Neural cell (in vitro differentiated cells): ENCODE data around the gene B3GALNT2. TPM values are rescaled to one million over a fixed set of nuclear protein-coding genes. Genes with fewer than 3 reads are reported as not detected.

ENCODE experiments used
- H2AFZ ChIP-seq: fragments of 200-600, 300-800 bp; sonication (generic), shearing (Covaris generic); 2 replicates; pipeline ENCODE4 v1.6.0; 2014; ENCODE audit warnings: low read depth, mild to moderate bottlenecking, antibody characterized with exemption, low read length, moderate library complexity
- H3F3A ChIP-seq: fragments of 200-600 bp; shearing (Covaris generic); 2 replicates; pipeline ENCODE4 v1.6.1; 2016; ENCODE audit warnings: mild to moderate bottlenecking, moderate library complexity, mixed read lengths, antibody characterized with exemption, low read length; ENCODE audit not compliant: insufficient read depth, poor library complexity, severe bottlenecking
- H3K27ac ChIP-seq: fragments of 200-600, 300-800 bp; sonication (generic), shearing (Covaris generic); 2 replicates; pipeline ENCODE4 v1.5.1; 2014; ENCODE audit warnings: mild to moderate bottlenecking, low read length, moderate library complexity
- H3K27me3 ChIP-seq: fragments of 300-800, 200-600 bp; sonication (generic), shearing (Covaris generic); 2 replicates; pipeline ENCODE4 v1.6.0; 2014; ENCODE audit warnings: mild to moderate bottlenecking, low read depth, low read length, moderate library complexity; ENCODE audit not compliant: insufficient read depth
- H3K36me3 ChIP-seq: fragments of 300-800, 200-600 bp; sonication (generic), shearing (Covaris generic); 2 replicates; pipeline ENCODE4 v1.5.1; 2014; ENCODE audit warnings: mild to moderate bottlenecking, antibody characterized with exemption, low read length, moderate library complexity; ENCODE audit not compliant: insufficient read depth
- H3K4me2 ChIP-seq: fragments of 300-800, 200-600 bp; sonication (generic), shearing (Covaris generic); 2 replicates; pipeline ENCODE4 v1.6.0; 2014; ENCODE audit warnings: mild to moderate bottlenecking, low read length
- H3K4me3 ChIP-seq: fragments of 300-800, 200-600 bp; sonication (generic), shearing (Covaris generic); 2 replicates; pipeline ENCODE4 v1.5.1; 2014; ENCODE audit warnings: mild to moderate bottlenecking, low read length, moderate library complexity
- H3K79me2 ChIP-seq: fragments of 200-600 bp; shearing (Covaris generic); replicated peaks from 2 replicates; pipeline ENCODE4 v1.6.0; 2014; ENCODE audit warnings: mild to moderate bottlenecking, low read length, moderate library complexity; ENCODE audit not compliant: insufficient read depth
- H3K9ac ChIP-seq: fragments of 300-800, 200-600 bp; sonication (generic), shearing (Covaris generic); 2 replicates; pipeline ENCODE4 v1.6.1; 2016; ENCODE audit warnings: mild to moderate bottlenecking, low read length, mixed read lengths
- H3K9me2 ChIP-seq: fragments of 200-600 bp; shearing (Covaris generic); 2 replicates; pipeline ENCODE4 v1.6.1; 2016; ENCODE audit warnings: mild to moderate bottlenecking, low read length, mixed read lengths; ENCODE audit not compliant: insufficient read depth
- H3K9me3 ChIP-seq: fragments of 200-600, 300-800 bp; sonication (generic), shearing (Covaris generic); 2 replicates; pipeline ENCODE4 v1.6.1; 2016; ENCODE audit warnings: mild to moderate bottlenecking, mixed run types, low read length, moderate library complexity, mixed read lengths
- H4K20me1 ChIP-seq: fragments of 200-600 bp; shearing (Covaris generic); 2 replicates; pipeline ENCODE4 v1.6.1; 2016; ENCODE audit warnings: mild to moderate bottlenecking, mixed run types; ENCODE audit not compliant: insufficient read depth
- CTCF ChIP-seq: fragments of 450-650 bp; IDR thresholded peaks from 2 replicates; pipeline ENCODE4 v1.5.1; 2014; ENCODE audit warnings: antibody characterized with exemption, mild to moderate bottlenecking, moderate library complexity; ENCODE audit not compliant: poor library complexity, severe bottlenecking
- EP300 ChIP-seq: fragments of 450-650 bp; conservative IDR thresholded peaks from 2 replicates; pipeline ENCODE4 v1.6.1; 2014; ENCODE audit warnings: antibody characterized with exemption, mild to moderate bottlenecking, moderate library complexity; ENCODE audit not compliant: poor library complexity, severe bottlenecking
- EZH2 ChIP-seq: fragments of 200-600, 300-800 bp; shearing (Covaris generic), sonication (generic); IDR thresholded peaks from 2 replicates; pipeline ENCODE4 v1.6.1; 2014; ENCODE audit warnings: antibody characterized with exemption, low read length, borderline replicate concordance, mild to moderate bottlenecking; ENCODE audit not compliant: insufficient read depth, poor library complexity, severe bottlenecking
- MXI1 ChIP-seq: fragments of 450-650 bp; conservative IDR thresholded peaks from 2 replicates; pipeline ENCODE4 v1.6.1; 2014; ENCODE audit warnings: antibody characterized with exemption, mild to moderate bottlenecking; ENCODE audit not compliant: poor library complexity, severe bottlenecking
- POLR2AphosphoS5 ChIP-seq: IDR thresholded peaks from 2 replicates; pipeline ENCODE4 v1.6.1; 2012
- RAD21 ChIP-seq: fragments of 450-650 bp; conservative IDR thresholded peaks from 2 replicates; pipeline ENCODE4 v1.6.1; 2014; ENCODE audit warnings: antibody characterized with exemption, mild to moderate bottlenecking, moderate library complexity
- SMC3 ChIP-seq: fragments of 450-650 bp; conservative IDR thresholded peaks from 2 replicates; pipeline ENCODE4 v1.6.1; 2014; ENCODE audit warnings: antibody characterized with exemption, mild to moderate bottlenecking, moderate library complexity; ENCODE audit not compliant: poor library complexity
- TAF1 ChIP-seq: IDR thresholded peaks from 2 replicates; pipeline ENCODE4 v1.6.1; 2012; ENCODE audit warnings: low read depth
- polyA plus RNA-seq: library from polyadenylated mRNA; depleted of rRNA; stranded (reverse); fragments of >200 nt; gene quantifications from 2 replicates; pipeline ENCODE4 v1.2.3, GENCODE V29; 2014
- TF ChIP-seq, protein P1 (sequence below): IDR thresholded peaks from 2 replicates; pipeline ENCODE4 v1.6.1; 2012; ENCODE audit warnings: borderline replicate concordance

B3GALNT2 gene
- polyA plus RNA-seq, 1 donor from 2014 or later, result 29.0 TPM

GRCh38 chr1:235442788-235443429, 61.3 kb downstream of the B3GALNT2 start:
- Histone ChIP-seq H3K4me2 (no peak overlapping the region), H3K36me3 (no peaks in the 10 kb centered on the region), H3F3A (no peaks in the 10 kb centered on the region), H4K20me1 (no peaks in the 10 kb centered on the region), H3K27ac (no peak overlapping the region), H3K27me3 (no peaks in the 10 kb centered on the region), H3K9me3 (no peaks in the 10 kb centered on the region), H3K4me3 (no peak overlapping the region), H3K9ac (no peak overlapping the region), H2AFZ (no peak overlapping the region), H3K79me2 (no peaks in the 10 kb centered on the region), H3K9me2 (no peaks in the 10 kb centered on the region)
- TF ChIP-seq EZH2 (no peak), EP300 (no peak), CTCF (no peak)

GRCh38 chr1:235441159-235441685, 63.0 kb downstream of the B3GALNT2 start:
- no peak overlapping the region for H3K4me3 ChIP-seq
- H3K9me3 ChIP-seq, result no peaks in the 10 kb centered on the region
- no peak overlapping the region for H3K27ac ChIP-seq
- H3K79me2 ChIP-seq, result no peaks in the 10 kb centered on the region
- H4K20me1 ChIP-seq, result no peaks in the 10 kb centered on the region
- no peaks in the 10 kb centered on the region for H3K9me2 ChIP-seq
- no peak overlapping the region for H3K4me2 ChIP-seq
- H3F3A ChIP-seq, result no peaks in the 10 kb centered on the region
- no peak overlapping the region for H2AFZ ChIP-seq
- no peak overlapping the region for H3K9ac ChIP-seq
- H3K27me3 ChIP-seq, result no peaks in the 10 kb centered on the region
- no peak for TF ChIP-seq MXI1
- TF ChIP-seq SMC3, result no peak
- no peak for TF ChIP-seq RAD21
- no peak for TF ChIP-seq TAF1
- TF ChIP-seq CTCF, result no peak
- TF ChIP-seq, protein P1, sequence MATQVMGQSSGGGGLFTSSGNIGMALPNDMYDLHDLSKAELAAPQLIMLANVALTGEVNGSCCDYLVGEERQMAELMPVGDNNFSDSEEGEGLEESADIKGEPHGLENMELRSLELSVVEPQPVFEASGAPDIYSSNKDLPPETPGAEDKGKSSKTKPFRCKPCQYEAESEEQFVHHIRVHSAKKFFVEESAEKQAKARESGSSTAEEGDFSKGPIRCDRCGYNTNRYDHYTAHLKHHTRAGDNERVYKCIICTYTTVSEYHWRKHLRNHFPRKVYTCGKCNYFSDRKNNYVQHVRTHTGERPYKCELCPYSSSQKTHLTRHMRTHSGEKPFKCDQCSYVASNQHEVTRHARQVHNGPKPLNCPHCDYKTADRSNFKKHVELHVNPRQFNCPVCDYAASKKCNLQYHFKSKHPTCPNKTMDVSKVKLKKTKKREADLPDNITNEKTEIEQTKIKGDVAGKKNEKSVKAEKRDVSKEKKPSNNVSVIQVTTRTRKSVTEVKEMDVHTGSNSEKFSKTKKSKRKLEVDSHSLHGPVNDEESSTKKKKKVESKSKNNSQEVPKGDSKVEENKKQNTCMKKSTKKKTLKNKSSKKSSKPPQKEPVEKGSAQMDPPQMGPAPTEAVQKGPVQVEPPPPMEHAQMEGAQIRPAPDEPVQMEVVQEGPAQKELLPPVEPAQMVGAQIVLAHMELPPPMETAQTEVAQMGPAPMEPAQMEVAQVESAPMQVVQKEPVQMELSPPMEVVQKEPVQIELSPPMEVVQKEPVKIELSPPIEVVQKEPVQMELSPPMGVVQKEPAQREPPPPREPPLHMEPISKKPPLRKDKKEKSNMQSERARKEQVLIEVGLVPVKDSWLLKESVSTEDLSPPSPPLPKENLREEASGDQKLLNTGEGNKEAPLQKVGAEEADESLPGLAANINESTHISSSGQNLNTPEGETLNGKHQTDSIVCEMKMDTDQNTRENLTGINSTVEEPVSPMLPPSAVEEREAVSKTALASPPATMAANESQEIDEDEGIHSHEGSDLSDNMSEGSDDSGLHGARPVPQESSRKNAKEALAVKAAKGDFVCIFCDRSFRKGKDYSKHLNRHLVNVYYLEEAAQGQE, result no peak
- no peak for TF ChIP-seq EP300
- no peak for TF ChIP-seq EZH2
- TF ChIP-seq POLR2AphosphoS5, result no peak
- no peaks in the 10 kb centered on the region for H3K36me3 ChIP-seq
